ENCODE measurements around the gene PITPNC1.

The PITPNC1 gene

DNA sequence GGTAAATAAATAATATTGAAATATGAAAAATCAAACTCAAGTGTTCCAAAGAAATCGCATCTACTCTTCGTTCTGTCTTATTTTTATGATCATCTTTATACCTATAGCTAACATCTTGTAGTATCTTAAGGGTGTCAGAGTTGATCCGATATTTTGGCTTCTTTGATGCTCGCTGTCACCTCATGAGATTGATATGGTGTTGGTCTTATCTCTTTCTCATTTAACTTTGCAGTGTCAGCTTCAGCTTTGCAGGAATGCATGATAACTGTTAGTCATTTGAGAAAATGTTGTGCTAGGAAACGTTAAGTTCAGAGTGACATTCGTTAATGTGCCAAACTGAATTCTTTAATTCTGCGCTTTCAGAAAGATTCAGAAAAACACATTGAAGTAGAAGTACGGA lies 360.1 kb downstream of the PITPNC1 start:
- Histone ChIP-seq H3K9ac (ENCODE audit: low read length) (no peak overlapping the region), H3K4me3 (ENCODE audit: low read depth in 1 of 2, low read length in 2 of 2) (no peak overlapping the region), H3K27me3 (ENCODE audit: control insufficient read depth in 1 of 2, insufficient read depth in 2 of 2, low read length in 2 of 2) (no peaks in the 10 kb centered on the region), H3K27ac (ENCODE audit: low read depth, low read length) (no peak overlapping the region), H3K4me1 (ENCODE audit: insufficient read depth, low read length) (no peaks in the 10 kb centered on the region), H3K9me3 (ENCODE audit: low read length) (no peaks in the 10 kb centered on the region), H3K36me3 (ENCODE audit: insufficient read depth, low read length) (peaks cover 66% of the 10 kb centered on the region)

DNA sequence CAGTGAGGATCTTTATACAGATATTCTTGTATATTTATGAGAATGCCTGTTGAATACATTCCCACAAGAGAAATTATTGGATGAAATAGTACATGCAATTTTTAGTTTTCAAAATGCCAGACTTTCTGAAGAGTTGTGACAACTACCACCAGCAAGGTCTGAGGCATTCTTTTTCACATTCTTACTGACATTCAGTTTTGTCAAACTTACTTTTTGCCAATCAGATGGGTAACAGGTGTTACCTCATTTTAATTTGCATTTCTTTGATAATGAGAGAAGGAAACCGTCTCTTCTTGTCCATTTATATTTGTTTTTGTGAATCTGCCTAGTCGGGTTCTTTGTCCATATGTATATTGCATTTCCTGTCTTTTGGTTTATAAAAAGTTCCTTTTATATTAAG lies 364.9 kb downstream of the PITPNC1 start:
- H3K4me3 ChIP-seq (ENCODE audit: low read depth in 1 of 2, low read length in 2 of 2) = no peak overlapping the region
- no peak overlapping the region for H3K27ac ChIP-seq (ENCODE audit: low read depth, low read length)
- H3K27me3 ChIP-seq (ENCODE audit: control insufficient read depth in 1 of 2, insufficient read depth in 2 of 2, low read length in 2 of 2) = no peaks in the 10 kb centered on the region
- H3K4me1 ChIP-seq (ENCODE audit: insufficient read depth, low read length) = no peaks in the 10 kb centered on the region
- peaks cover 63% of the 10 kb centered on the region for H3K36me3 ChIP-seq (ENCODE audit: insufficient read depth, low read length)
- H3K9ac ChIP-seq (ENCODE audit: low read length) = no peak overlapping the region
- no peaks in the 10 kb centered on the region for H3K9me3 ChIP-seq (ENCODE audit: low read length)

Data from muscle layer of colon (tissue), 2 donors.